Glomerular endothelial cell (primary cell): ENCODE measurements around the gene TSPAN4. TPM values are rescaled to one million over a fixed set of nuclear protein-coding genes. Genes with fewer than 3 reads are reported as not detected.

Source experiments
- DNase-seq: peaks from one replicate; pipeline ENCODE4 v3.0.0-alpha.2; 2011; ENCODE audit warnings: low read depth, low spot score; ENCODE audit errors: extremely low read depth
- total RNA-seq: library from RNA; depleted of rRNA; stranded (reverse); fragments of >200 nt; gene quantifications from 2 replicates; pipeline ENCODE4 v1.2.3, GENCODE V29; 2015

TSPAN4 gene
- total RNA-seq, 1 donor from 2014 or later = 134 TPM

- no peak for DNase-seq
Observed at GRCh38 chr11:803770-804598, 38.7 kb upstream of the TSPAN4 start.

- DNase-seq = no peak
Observed at GRCh38 chr11:804599-804964, 38.1 kb upstream of the TSPAN4 start.

- no peak for DNase-seq
Observed at GRCh38 chr11:808427-809286, 34.0 kb upstream of the TSPAN4 start.

GRCh38 chr11:809287-810039, 33.2 kb upstream of the TSPAN4 start, which contains the start of gene RPLP2:
TSS of gene RPLP2 (plus strand) at chr11:809967. CDS start at chr11:810235, 268 bp downstream.
- no peak for DNase-seq

- no peak for DNase-seq
Observed at GRCh38 chr11:810040-810567, 32.5 kb upstream of the TSPAN4 start.

GRCh38 chr11:811446-812245, 31.0 kb upstream of the TSPAN4 start:
- DNase-seq = no peak

GRCh38 chr11:812390-812789, 30.3 kb upstream of the TSPAN4 start:
- no peak for DNase-seq

GRCh38 chr11:813072-813455, 29.6 kb upstream of the TSPAN4 start:
- no peak for DNase-seq

- DNase-seq = no peak
Observed at GRCh38 chr11:813456-814096, 29.1 kb upstream of the TSPAN4 start.

GRCh38 chr11:815675-816432, 26.8 kb upstream of the TSPAN4 start:
- DNase-seq = no peak

- DNase-seq = no peak
Observed at GRCh38 chr11:816433-816779, 26.2 kb upstream of the TSPAN4 start.

GRCh38 chr11:818396-819128, 24.1 kb upstream of the TSPAN4 start, which contains the start of gene PNPLA2:
TSS of gene PNPLA2 (plus strand) at chr11:818914. CDS start at chr11:819719, 805 bp downstream.
- no peak for DNase-seq

- no peak for DNase-seq
Observed at GRCh38 chr11:819129-819931, 23.3 kb upstream of the TSPAN4 start.

GRCh38 chr11:819943-820649, 22.6 kb upstream of the TSPAN4 start:
- DNase-seq = no peak

GRCh38 chr11:820655-821511, 21.8 kb upstream of the TSPAN4 start:
- no peak for DNase-seq
